GM18526 (cell line): ENCODE data around the gene PAPLN.

Source experiments
- POLR2A ChIP-seq: IDR thresholded peaks from 3 replicates; pipeline ENCODE4 v1.6.1; 2011; ENCODE audit not compliant: insufficient read length; ENCODE audit errors: extremely low read depth

Gene PAPLN

DNA sequence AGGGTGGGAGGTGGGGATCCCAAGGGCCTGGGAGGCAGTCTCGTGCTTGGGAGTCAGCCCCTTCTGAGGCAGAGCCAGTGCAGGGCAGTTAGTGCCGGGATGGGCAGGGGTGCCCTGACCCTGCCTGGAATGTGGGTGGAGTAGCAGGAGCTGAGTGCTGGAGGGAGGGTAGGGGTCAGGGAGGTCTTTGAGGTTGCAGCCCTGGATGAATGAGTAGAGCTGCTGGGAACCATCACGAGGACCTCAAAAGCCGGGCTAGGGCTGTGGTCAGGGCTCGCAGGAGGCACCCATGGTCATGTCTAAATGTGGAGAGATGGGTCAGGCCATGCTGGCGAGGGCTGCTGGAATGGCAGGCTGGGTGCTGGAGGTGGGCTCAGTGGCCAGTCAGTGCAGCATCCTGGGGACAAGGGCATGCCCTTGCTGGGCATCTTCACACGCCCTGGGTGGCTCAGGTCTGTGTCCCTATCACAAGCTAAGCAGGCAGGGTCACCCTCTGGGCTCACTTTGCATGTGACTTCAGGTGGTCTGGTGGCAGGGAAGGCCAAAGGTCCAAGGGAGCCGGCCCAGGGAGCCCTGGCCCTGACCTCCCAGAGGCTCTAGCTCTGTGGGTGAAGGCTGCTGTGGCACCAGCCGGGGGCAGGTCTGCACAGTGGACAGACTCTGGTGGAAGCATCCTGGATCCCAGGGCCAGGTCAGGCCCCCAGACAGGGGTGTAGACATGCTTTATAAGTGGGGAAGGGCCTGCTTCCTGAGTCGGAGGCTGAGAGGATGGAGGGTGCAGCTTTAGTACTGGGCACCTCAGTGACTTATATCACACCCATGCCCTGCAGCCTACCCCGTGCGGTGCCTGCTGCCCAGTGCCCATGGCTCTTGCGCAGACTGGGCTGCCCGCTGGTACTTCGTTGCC is 24.5 kb downstream of the PAPLN start:
- TF ChIP-seq POLR2A = no peak

DNA sequence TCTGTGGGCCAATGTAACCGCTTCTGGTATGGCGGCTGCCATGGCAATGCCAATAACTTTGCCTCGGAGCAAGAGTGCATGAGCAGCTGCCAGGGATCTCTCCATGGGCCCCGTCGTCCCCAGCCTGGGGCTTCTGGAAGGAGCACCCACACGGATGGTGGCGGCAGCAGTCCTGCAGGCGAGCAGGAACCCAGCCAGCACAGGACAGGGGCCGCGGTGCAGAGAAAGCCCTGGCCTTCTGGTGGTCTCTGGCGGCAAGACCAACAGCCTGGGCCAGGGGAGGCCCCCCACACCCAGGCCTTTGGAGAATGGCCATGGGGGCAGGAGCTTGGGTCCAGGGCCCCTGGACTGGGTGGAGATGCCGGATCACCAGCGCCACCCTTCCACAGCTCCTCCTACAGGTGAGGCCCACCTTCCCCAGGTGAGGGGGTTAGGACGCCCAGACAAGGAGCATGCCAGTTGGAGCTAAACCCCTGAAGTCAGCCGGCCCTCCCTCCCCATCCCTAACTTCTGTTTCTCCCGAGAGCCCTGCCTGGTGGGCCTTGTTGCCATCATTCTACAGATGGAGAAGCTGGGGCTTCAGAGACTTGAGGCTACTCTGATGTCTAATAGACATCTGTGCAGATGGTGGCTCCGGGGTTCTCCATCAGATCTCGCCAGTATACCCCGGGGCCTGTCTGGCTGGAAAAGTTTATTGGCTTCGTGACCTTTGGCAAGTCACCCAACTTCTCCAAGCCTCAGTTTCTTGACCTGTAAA is 25.3 kb downstream of the PAPLN start:
- TF ChIP-seq POLR2A = no peak

DNA sequence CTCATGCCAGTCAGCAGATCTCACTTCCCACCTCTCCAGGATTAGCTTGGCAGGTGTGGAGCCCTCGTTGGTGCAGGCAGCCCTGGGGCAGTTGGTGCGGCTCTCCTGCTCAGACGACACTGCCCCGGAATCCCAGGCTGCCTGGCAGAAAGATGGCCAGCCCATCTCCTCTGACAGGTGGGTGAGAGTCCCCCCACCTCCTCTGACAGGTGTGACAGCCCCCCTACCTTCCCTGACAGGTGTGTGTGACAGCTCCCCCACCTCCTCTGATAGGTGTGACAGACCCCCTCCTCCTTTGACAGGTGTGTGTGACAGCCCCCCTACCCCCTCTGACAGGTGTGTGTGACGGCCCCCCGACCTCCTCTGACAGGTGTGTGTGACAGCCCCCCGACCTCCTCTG is 26.3 kb downstream of the PAPLN start:
- TF ChIP-seq POLR2A = no peak

DNA sequence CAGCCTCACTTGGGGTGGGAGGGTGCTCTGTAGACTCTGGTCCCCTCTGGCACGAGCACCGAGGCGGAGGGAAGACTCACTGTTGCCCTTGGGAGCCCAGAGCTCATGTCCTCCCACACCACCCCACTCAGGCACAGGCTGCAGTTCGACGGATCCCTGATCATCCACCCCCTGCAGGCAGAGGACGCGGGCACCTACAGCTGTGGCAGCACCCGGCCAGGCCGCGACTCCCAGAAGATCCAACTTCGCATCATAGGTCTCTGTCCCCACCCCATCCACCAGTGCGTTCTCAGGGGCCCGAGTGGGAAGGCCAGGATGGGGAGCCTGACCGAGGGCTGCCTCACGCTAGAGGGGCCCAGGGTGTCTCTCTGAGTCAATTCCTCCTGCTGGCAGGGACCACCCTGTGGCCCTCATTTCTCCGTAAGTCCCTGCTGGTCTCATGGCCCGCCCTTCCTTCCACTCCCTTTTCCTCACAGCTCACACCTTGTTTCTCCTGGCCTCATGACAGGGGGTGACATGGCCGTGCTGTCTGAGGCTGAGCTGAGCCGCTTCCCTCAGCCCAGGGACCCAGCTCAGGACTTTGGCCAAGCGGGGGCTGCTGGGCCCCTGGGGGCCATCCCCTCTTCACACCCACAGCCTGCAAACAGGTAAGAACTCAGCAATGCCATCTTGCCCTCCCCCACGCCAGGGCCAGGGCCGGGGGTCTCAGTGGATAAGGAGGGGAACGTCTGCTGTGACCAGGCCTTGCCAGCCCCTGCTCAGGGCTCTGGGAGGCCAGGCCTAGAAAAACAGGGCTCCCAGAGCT is 27.0 kb downstream of the PAPLN start:
- no peak for TF ChIP-seq POLR2A

DNA sequence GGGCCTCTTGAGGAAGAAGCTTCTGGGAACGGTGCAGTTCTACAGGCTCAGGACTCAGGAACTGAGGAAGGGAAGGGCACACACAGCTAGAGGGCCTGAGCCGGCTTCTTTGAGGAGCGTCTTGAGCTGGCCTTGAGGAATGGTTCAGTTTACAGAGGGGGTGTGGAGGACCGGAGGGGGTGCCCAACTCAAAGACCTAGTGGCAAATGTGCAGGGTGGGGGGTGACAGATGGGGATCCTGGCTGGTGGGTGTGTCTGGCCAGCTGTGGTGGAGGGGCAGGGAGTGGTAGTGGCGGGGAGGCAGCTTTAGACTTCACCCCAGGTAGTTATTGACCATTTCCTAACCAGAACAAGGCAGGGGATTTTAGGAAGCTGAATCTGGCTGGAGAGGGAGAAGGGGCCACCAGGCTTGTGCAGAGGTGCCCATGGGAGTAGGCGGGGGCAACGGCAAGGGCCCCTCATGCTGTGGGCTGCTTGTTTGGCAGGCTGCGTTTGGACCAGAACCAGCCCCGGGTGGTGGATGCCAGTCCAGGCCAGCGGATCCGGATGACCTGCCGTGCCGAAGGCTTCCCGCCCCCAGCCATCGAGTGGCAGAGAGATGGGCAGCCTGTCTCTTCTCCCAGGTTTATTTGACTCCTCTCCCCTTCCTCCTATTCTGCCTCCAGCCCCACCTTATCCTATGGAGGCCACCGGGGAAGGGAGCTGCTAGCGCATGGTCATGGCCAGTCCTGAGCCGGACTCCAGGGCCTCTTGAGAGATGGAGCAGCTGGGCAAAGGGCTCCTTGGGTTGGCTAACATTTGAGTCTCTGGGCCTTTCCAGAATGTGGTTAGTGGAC is 27.8 kb downstream of the PAPLN start:
- TF ChIP-seq POLR2A = no peak

DNA sequence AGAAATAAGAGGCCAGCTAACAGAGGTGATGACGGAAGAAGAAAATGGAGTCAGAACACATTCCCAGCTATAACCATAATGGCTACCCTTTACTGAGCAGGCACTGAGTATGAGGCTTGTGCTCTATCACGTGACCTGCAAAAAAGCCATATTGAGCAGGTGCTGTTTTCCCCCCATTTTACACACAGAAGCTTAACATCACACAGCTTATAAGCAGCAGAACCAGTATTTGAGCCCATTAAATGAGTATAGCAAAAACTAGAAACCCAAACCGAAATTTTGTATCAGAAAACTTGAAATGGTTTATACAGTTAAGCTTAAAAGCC is 28.4 kb downstream of the PAPLN start:
- no peak for TF ChIP-seq POLR2A

DNA sequence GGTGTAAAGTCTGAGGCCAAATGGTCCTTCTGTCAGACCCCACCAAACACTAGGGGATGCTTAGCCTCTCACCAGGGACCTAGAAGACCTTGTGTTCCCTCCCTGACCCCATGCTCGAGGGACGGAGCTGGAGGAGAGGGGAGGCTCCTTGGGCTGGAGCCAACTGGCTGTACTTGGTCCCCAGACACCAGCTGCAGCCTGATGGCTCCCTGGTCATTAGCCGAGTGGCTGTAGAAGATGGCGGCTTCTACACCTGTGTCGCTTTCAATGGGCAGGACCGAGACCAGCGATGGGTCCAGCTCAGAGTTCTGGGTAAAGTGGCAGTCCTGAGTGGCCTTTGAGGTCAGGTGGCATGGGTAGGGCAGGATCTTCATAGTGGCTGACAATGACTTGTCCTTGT is 29.0 kb downstream of the PAPLN start:
- TF ChIP-seq POLR2A = no peak

DNA sequence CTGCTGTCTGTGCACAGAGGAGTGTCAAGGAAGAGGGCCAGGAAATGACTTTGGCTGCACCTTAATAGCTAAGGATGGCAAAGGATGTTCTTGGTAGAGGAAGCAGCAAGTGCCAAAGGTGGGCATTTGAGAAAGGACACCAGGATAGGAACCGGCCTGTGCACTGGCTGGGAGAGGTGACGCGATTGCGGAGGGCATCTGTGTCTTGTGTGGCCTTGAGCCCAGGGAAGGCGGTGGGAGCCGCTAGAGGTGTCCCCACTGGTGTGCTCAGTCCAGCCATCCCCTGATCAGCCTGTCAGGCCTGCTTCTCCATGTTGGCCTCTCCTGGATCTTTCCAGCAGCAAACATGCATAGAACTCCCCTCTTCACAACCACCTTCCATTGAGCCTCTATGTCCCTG is 30.2 kb downstream of the PAPLN start:
- no peak for TF ChIP-seq POLR2A

DNA sequence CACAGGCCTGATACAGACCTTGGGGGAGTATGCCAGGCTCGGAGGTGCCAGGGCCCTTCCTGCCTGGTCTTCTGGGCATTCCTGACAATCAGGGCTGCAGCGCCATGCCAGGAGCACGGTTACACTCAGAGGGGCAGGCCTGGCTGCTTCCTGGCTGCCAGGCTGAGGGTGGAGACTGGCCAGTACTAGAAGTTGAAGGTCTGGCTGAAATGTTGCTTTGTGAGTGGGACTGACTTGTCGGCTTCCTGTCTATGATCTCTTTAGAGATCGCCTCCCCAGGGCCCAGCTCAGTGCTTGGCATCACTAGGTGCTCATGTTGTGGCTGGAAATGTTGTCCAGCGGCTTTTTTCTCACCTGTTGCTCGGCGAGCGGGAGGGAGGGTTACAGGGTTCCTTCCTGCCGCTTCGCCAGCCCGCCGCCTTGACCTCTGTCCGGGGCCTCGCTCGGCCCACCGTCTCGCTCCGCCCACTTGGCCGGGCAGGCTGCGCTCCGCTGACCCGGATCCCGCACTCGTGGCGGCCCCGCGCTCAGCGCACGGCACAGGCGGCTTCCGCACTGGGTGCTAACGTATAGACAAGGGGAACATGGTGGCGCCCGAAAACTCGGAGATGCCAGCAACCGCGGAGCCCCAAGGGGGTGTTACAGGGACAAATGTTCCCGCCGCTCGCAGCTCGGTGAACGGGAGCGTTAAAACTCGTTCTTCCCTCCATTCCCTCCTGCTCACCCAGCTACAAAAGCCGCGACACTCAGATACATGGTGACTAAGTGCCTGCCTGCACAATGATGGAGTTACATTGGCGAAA is 32.6 kb downstream of the PAPLN start:
- TF ChIP-seq POLR2A = no peak

DNA sequence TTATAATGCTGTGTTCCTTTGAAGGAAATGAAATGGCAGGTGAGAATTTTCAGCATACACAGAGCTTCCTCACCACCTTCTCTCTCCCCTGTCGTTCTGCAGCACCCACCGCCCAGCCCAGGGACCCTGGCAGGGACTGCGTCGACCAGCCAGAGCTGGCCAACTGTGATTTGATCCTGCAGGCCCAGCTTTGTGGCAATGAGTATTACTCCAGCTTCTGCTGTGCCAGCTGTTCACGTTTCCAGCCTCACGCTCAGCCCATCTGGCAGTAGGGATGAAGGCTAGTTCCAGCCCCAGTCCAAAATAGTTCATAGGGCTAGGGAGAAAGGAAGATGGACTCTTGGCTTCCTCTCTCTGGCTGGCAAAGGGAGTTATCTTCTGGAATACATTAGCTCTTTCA is 35.1 kb downstream of the PAPLN start:
- TF ChIP-seq POLR2A = no peak

DNA sequence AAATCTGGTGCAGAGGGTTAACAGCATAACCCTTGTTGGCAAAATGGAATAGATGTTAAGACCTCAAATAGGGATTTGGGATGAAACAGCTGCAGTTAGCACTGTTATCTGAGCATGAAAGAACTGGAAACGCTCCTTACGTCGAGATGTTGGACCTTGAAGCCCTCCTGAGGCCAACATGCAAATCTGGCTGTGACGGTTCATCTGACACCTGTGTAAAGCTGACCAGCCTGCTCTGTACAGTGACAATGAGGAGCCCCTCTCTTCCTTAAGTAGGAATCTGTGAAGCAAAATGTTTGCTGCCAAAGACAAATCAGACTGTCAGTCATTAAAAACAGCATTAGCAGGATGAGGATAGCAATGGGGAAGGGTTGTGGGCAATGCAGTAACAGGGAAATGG is 36.5 kb downstream of the PAPLN start:
- TF ChIP-seq POLR2A = no peak

DNA sequence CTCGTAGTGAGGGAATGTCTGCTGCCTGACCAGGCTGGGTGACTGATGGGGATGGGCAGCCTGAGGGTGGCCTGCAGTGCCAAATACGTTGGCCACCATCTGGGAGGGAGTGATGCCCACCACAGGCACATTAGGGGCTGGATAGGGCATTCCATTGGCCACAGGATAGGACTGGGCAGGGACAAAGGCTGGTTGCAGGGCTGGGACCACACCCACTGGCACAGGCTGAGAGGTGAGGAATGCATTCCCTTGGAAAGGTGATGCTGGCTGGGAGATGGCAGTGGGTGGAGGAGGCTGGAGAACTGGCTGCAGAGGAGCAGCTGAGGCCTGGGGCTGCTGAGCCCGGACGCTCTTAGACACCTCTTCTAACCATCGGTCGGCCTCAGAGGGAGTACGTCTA is 39.5 kb downstream of the PAPLN start:
- TF ChIP-seq POLR2A = no peak

DNA sequence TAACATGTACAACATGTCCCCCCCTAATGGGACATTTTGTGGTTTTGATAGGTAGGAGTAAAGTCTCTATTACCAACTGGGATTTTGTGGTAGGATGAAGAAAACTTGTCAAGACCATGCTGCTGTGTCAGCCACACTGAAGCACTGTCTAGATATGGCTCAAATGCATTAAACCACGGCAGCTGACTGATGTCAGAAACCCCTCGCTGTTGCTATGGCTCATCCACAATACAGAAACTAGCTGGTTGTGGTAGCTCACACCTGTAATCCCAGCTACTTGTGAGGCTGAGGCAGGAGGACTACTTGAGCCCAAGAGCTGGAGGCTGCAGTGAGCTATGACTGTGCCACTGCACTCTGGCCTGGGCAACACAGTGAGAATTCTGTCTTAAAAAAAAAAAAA is 40.1 kb downstream of the PAPLN start:
- no peak for TF ChIP-seq POLR2A

DNA sequence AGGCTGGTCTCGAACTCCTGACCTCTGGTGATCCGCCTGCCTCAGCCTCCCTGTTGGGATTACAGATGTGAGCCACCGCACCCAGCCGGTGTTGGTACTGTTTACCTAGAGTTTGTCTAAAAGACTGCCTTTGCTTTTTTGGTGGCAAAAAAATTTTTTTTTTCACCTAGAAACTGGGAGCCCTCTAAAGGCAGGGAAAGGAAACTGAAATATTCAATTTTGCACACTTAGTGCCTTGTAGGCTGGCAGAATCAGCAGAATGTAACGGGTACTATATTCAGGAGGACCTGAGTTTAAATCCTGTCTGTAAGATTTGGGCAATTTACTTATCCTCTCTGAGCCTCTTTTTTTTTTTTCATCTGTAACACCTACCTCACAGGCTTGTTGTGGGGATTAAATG is 43.6 kb downstream of the PAPLN start:
- TF ChIP-seq POLR2A = no peak
